GM23338 (cell line): ENCODE results near the gene EML1.

Experiments used
- CTCF ChIP-seq, 2 experiments: fragments of 200-600 bp in 1 of 2; sonication (generic) in 1 of 2; conservative IDR thresholded peaks; 2 replicates each; pipeline versions ENCODE4 v1.5.1 to v1.6.1; 2016 to 2017; ENCODE audit warnings: antibody characterized with exemption in 2 of 2, low read depth in 2 of 2, mild to moderate bottlenecking in 2 of 2, moderate library complexity in 1 of 2
- EZH2 ChIP-seq: fragments of 200-600 bp; sonication (generic); IDR thresholded peaks from one replicate; pipeline ENCODE4 v1.8.0; 2017; ENCODE audit warnings: antibody characterized with exemption, mild to moderate bottlenecking, low read depth; ENCODE audit not compliant: unreplicated experiment
- EZH2phosphoT487 ChIP-seq: fragments of 200-600 bp; sonication (generic); IDR thresholded peaks from one replicate; pipeline ENCODE4 v1.8.1; 2018; ENCODE audit warnings: antibody characterized with exemption; ENCODE audit not compliant: unreplicated experiment
- JUNB ChIP-seq: IDR thresholded peaks from one replicate; pipeline ENCODE4 v1.6.1; 2016; ENCODE audit warnings: antibody characterized with exemption; ENCODE audit not compliant: unreplicated experiment
- POLR2AphosphoS5 ChIP-seq: IDR thresholded peaks from 2 replicates; pipeline ENCODE4 v1.6.1; 2016; ENCODE audit warnings: antibody characterized with exemption, low read depth
- ZNF331 ChIP-seq: fragments of 250-450 bp; sonication (Bioruptor Pico); IDR thresholded peaks from 2 replicates; pipeline ENCODE4 v1.5.0; 2020; ENCODE audit warnings: low read depth, mild to moderate bottlenecking, moderate library complexity
- TF ChIP-seq, protein P1 (sequence below): fragments of 250-450 bp; sonication (Bioruptor Pico); IDR thresholded peaks from 2 replicates; pipeline ENCODE4 v1.5.0; 2020; ENCODE audit warnings: mild to moderate bottlenecking, moderate library complexity
- TF ChIP-seq, protein P2 (sequence below): IDR thresholded peaks from one replicate; pipeline ENCODE4 v1.6.1; 2018; ENCODE audit warnings: antibody characterized with exemption; ENCODE audit not compliant: unreplicated experiment

GRCh38 chr14:99812096-99812750 is 19.0 kb downstream of the EML1 start:
- TF ChIP-seq CTCF (conservative IDR thresholded peaks at IDR 0.05; ENCODE audit: low read depth in 2 of 2) (no peak), POLR2AphosphoS5 (no peak), EZH2 (no peak), EZH2phosphoT487 (no peak), JUNB (no peak), ZNF331 (no peak)
- TF ChIP-seq, protein P1, sequence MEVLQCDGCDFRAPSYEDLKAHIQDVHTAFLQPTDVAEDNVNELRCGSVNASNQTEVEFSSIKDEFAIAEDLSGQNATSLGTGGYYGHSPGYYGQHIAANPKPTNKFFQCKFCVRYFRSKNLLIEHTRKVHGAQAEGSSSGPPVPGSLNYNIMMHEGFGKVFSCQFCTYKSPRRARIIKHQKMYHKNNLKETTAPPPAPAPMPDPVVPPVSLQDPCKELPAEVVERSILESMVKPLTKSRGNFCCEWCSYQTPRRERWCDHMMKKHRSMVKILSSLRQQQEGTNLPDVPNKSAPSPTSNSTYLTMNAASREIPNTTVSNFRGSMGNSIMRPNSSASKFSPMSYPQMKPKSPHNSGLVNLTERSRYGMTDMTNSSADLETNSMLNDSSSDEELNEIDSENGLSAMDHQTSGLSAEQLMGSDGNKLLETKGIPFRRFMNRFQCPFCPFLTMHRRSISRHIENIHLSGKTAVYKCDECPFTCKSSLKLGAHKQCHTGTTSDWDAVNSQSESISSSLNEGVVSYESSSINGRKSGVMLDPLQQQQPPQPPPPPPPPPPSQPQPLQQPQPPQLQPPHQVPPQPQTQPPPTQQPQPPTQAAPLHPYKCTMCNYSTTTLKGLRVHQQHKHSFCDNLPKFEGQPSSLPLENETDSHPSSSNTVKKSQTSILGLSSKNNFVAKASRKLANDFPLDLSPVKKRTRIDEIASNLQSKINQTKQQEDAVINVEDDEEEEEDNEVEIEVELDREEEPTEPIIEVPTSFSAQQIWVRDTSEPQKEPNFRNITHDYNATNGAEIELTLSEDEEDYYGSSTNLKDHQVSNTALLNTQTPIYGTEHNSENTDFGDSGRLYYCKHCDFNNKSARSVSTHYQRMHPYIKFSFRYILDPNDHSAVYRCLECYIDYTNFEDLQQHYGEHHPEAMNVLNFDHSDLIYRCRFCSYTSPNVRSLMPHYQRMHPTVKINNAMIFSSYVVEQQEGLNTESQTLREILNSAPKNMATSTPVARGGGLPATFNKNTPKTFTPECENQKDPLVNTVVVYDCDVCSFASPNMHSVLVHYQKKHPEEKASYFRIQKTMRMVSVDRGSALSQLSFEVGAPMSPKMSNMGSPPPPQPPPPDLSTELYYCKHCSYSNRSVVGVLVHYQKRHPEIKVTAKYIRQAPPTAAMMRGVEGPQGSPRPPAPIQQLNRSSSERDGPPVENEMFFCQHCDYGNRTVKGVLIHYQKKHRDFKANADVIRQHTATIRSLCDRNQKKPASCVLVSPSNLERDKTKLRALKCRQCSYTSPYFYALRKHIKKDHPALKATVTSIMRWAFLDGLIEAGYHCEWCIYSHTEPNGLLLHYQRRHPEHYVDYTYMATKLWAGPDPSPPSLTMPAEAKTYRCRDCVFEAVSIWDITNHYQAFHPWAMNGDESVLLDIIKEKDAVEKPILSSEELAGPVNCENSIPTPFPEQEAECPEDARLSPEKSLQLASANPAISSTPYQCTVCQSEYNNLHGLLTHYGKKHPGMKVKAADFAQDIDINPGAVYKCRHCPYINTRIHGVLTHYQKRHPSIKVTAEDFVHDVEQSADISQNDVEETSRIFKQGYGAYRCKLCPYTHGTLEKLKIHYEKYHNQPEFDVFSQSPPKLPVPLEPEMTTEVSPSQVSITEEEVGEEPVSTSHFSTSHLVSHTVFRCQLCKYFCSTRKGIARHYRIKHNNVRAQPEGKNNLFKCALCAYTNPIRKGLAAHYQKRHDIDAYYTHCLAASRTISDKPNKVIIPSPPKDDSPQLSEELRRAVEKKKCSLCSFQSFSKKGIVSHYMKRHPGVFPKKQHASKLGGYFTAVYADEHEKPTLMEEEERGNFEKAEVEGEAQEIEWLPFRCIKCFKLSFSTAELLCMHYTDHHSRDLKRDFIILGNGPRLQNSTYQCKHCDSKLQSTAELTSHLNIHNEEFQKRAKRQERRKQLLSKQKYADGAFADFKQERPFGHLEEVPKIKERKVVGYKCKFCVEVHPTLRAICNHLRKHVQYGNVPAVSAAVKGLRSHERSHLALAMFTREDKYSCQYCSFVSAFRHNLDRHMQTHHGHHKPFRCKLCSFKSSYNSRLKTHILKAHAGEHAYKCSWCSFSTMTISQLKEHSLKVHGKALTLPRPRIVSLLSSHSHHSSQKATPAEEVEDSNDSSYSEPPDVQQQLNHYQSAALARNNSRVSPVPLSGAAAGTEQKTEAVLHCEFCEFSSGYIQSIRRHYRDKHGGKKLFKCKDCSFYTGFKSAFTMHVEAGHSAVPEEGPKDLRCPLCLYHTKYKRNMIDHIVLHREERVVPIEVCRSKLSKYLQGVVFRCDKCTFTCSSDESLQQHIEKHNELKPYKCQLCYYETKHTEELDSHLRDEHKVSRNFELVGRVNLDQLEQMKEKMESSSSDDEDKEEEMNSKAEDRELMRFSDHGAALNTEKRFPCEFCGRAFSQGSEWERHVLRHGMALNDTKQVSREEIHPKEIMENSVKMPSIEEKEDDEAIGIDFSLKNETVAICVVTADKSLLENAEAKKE (CRISPR knock-in tag) = no peak
- TF ChIP-seq, protein P2, sequence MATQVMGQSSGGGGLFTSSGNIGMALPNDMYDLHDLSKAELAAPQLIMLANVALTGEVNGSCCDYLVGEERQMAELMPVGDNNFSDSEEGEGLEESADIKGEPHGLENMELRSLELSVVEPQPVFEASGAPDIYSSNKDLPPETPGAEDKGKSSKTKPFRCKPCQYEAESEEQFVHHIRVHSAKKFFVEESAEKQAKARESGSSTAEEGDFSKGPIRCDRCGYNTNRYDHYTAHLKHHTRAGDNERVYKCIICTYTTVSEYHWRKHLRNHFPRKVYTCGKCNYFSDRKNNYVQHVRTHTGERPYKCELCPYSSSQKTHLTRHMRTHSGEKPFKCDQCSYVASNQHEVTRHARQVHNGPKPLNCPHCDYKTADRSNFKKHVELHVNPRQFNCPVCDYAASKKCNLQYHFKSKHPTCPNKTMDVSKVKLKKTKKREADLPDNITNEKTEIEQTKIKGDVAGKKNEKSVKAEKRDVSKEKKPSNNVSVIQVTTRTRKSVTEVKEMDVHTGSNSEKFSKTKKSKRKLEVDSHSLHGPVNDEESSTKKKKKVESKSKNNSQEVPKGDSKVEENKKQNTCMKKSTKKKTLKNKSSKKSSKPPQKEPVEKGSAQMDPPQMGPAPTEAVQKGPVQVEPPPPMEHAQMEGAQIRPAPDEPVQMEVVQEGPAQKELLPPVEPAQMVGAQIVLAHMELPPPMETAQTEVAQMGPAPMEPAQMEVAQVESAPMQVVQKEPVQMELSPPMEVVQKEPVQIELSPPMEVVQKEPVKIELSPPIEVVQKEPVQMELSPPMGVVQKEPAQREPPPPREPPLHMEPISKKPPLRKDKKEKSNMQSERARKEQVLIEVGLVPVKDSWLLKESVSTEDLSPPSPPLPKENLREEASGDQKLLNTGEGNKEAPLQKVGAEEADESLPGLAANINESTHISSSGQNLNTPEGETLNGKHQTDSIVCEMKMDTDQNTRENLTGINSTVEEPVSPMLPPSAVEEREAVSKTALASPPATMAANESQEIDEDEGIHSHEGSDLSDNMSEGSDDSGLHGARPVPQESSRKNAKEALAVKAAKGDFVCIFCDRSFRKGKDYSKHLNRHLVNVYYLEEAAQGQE = no peak
